ENCODE results near the gene GSG1L2. TPM values are rescaled to one million over a fixed set of nuclear protein-coding genes. Genes with fewer than 3 reads are reported as not detected.

GSG1L2 gene
- total RNA-seq, 1 donor from 2014 or later: not detected

DNA sequence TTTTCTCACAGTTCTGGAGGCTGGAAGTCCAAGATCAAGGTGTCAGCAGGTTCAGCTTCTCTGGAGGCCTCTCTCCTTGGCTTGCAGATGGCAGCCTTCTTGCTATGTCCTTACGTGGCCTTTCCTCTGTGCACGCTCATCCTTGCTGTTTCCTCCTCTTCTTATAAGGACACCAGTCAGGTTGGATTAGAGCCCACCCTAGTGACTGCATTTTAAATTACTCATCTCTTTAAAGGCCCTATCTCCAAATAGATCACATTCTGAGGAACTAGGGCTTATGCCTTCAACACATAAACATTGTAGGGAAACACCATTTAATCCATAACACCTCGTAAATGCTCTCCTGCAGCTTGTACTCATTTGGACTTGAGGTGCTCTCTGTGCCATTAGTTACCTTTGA is 66.8 kb downstream of the GSG1L2 start:
- DNase-seq (ENCODE audit: low read depth): no peak
- H3K27me3 ChIP-seq (ENCODE audit: control insufficient read depth, insufficient read depth, low read length): peaks cover 4% of the 10 kb centered on the region
- H3K4me3 ChIP-seq (ENCODE audit: low read depth, low read length): no peak overlapping the region
- no peaks in the 10 kb centered on the region for H3K36me3 ChIP-seq (ENCODE audit: control insufficient read depth, insufficient read depth, low read length)
- no peak for TF ChIP-seq CTCF (IDR thresholded peaks at IDR 0.05; ENCODE audit: insufficient read depth, low read length, poor library complexity, severe bottlenecking)

Other genes starting within 250 kb of the GSG1L2 start
- gene STX8, start 246.3 kb downstream of the GSG1L2 start, total RNA-seq: 76.3 and 102 TPM in 2 replicates
- not detected in 2 replicates for gene CFAP52, start 245.4 kb downstream of the GSG1L2 start, total RNA-seq
- gene USP43, start 176.6 kb downstream of the GSG1L2 start, total RNA-seq: 11.2 and 12.0 TPM in 2 replicates
- not detected in 2 replicates for gene DHRS7C, start 30.5 kb downstream of the GSG1L2 start, total RNA-seq
- 0.25 and 0.48 TPM in 2 replicates for gene GLP2R, start 3.8 kb upstream of the GSG1L2 start, total RNA-seq
- gene RCVRN, start 83.2 kb upstream of the GSG1L2 start, total RNA-seq: 0.21 TPM in 1 of 2 replicates, not detected in the other